Thoracic aorta (tissue), 2 donors: ENCODE results near the gene GTPBP2. TPM values are rescaled to one million over a fixed set of nuclear protein-coding genes. Genes with fewer than 3 reads are reported as not detected.

Experiments
- ATAC-seq: fragments of 150-250 bp; one replicate; pipeline ENCODE4 v1.8.0; 2017; ENCODE audit warnings: low read depth; ENCODE audit not compliant: insufficient number of reproducible peaks, low FRiP score
- DNase-seq: peaks from one replicate; pipeline ENCODE4 v3.0.0-alpha.2; 2020; ENCODE audit warnings: low spot score
- H3K27ac ChIP-seq, 2 donors: fragments of 200-600 bp; sonication (generic); 1 replicate in 1 of 2; 2 replicates in 1 of 2; pipeline ENCODE4 v1.5.1; 2016; ENCODE audit warnings: mild to moderate bottlenecking in 2 of 2, moderate library complexity in 2 of 2
- H3K27me3 ChIP-seq: fragments of 200-600 bp; sonication (generic); replicated peaks from 2 replicates; pipeline ENCODE4 v1.6.0; 2016; ENCODE audit warnings: mild to moderate bottlenecking; ENCODE audit not compliant: insufficient read depth
- H3K36me3 ChIP-seq: fragments of 200-600 bp; sonication (generic); one replicate; pipeline ENCODE4 v1.5.1; 2016
- H3K4me1 ChIP-seq, 2 donors: fragments of 200-600 bp; sonication (generic); 1 replicate in 1 of 2; 2 replicates in 1 of 2; pipeline versions ENCODE4 v1.5.1 to v1.6.0; 2016; ENCODE audit warnings: low read depth in 2 of 2, mild to moderate bottlenecking in 1 of 2; ENCODE audit not compliant: control insufficient read depth in 1 of 2
- H3K4me3 ChIP-seq: fragments of 200-600 bp; sonication (generic); 2 replicates; pipeline ENCODE4 v1.5.1; 2016; ENCODE audit warnings: mild to moderate bottlenecking
- H3K9me3 ChIP-seq: fragments of 200-600 bp; sonication (generic); 2 replicates; pipeline ENCODE4 v1.5.1; 2016
- total RNA-seq, 2 donors: library from RNA; depleted of rRNA; stranded (reverse); fragments of >200 nt; gene quantifications; one replicate each; pipeline versions ENCODE4 v1.1.0 to v1.2.3, GENCODE V29; 2016
- TF ChIP-seq, protein P1 (sequence below): fragments of 200-600 bp; sonication (generic); IDR thresholded peaks from one replicate; pipeline ENCODE4 v1.5.1; 2019; ENCODE audit warnings: antibody characterized with exemption

GTPBP2 gene
- total RNA-seq, 2 donors from 2014 or later = 45.9 to 66.1 TPM

DNA sequence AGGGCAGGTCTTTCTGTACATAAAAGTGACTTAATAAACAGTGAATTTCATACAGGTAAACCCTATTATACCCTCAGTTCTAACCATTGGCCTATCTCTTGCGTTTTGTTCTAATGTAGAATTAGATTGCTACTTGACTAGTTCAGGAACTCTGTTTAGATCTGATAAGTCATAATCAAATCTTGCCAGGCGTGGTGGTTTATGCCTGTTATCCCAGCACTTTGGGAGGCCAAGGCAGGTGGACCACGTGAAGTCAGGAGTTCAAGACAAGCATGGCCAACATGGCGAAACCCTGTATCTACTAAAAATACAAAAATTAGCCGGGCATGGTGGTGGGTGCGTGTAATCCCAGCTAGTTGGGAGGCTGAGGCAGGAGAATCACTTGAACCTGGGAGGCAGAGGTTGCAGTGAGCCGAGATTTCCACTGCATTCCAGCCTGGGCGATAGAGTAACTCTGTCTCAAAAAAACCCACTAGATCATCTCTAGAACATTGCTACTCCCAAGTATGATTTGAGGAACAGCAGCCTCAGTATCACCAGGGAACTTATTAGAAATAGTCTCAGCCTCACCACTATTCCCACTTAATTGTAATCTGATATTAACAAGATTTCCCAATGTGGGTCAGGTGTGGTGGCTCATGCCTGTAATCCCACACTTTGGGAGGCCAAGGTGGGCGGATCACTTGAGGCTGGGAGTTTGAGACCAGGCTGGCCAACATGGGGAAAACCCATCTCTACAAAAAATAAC is 12.2 kb downstream of the GTPBP2 start:
- TF ChIP-seq, protein P1, sequence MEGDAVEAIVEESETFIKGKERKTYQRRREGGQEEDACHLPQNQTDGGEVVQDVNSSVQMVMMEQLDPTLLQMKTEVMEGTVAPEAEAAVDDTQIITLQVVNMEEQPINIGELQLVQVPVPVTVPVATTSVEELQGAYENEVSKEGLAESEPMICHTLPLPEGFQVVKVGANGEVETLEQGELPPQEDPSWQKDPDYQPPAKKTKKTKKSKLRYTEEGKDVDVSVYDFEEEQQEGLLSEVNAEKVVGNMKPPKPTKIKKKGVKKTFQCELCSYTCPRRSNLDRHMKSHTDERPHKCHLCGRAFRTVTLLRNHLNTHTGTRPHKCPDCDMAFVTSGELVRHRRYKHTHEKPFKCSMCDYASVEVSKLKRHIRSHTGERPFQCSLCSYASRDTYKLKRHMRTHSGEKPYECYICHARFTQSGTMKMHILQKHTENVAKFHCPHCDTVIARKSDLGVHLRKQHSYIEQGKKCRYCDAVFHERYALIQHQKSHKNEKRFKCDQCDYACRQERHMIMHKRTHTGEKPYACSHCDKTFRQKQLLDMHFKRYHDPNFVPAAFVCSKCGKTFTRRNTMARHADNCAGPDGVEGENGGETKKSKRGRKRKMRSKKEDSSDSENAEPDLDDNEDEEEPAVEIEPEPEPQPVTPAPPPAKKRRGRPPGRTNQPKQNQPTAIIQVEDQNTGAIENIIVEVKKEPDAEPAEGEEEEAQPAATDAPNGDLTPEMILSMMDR = no peak
- Histone ChIP-seq H3K9me3 (no peaks in the 10 kb centered on the region), H3K27ac (no peak overlapping the region), H3K27me3 (no peaks in the 10 kb centered on the region), H3K4me3 (no peak overlapping the region), H3K36me3 (peaks cover 21% of the 10 kb centered on the region), H3K4me1 (no peaks in the 10 kb centered on the region)
- ATAC-seq (no peak), DNase-seq (no peak)

DNA sequence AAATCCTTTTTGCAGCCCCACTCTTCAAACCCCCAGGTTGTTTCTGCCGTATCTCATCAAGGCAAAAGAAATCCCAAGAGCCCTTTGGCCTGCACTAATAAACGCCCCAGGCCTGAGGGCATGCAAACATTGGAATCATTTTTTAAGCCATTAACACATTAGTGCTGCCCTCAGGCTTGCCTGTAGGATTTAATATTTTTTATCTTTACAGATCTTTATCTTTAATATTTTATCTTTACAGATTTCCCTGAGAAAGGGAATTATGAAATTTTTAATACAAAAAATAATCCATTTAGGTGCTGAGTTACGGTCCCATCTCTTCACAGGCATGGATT is 14.7 kb downstream of the GTPBP2 start:
- Histone ChIP-seq H3K36me3 (peaks cover 16% of the 10 kb centered on the region), H3K27me3 (no peaks in the 10 kb centered on the region), H3K4me1 (no peaks in the 10 kb centered on the region), H3K27ac (no peak overlapping the region), H3K9me3 (no peaks in the 10 kb centered on the region), H3K4me3 (no peak overlapping the region)
- ATAC-seq = no peak
- TF ChIP-seq, protein P1 = no peak
- no peak for DNase-seq

DNA sequence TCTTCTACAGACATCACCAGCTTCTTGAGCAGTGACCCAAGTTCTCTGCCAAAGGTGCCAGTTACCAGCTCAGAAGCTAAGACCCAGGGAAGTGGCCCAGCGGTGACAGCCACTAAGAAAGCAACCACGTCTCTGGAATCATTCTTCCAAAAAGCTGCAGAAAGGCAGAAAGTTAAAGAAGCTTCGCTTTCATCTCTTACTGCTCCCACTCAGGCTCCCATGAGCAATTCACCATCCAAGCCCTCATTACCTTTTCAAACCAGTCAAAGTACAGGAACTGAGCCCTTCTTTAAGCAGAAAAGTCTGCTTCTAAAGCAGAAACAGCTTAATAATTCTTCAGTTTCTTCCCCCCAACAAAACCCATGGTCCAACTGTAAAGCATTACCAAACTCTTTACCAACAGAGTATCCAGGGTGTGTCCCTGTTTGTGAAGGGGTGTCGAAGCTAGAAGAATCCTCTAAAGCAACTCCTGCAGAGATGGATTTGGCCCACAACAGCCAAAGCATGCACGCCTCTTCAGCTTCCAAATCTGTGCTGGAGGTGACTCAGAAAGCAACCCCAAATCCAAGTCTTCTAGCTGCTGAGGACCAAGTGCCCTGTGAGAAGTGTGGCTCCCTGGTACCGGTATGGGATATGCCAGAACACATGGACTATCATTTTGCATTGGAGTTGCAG is 15.2 kb downstream of the GTPBP2 start:
- DNase-seq (no peak), ATAC-seq (no peak)
- Histone ChIP-seq H3K9me3 (no peaks in the 10 kb centered on the region), H3K36me3 (peaks cover 16% of the 10 kb centered on the region), H3K4me1 (no peaks in the 10 kb centered on the region), H3K4me3 (no peak overlapping the region), H3K27ac (no peak overlapping the region), H3K27me3 (no peaks in the 10 kb centered on the region)
- TF ChIP-seq, protein P1 = no peak

DNA sequence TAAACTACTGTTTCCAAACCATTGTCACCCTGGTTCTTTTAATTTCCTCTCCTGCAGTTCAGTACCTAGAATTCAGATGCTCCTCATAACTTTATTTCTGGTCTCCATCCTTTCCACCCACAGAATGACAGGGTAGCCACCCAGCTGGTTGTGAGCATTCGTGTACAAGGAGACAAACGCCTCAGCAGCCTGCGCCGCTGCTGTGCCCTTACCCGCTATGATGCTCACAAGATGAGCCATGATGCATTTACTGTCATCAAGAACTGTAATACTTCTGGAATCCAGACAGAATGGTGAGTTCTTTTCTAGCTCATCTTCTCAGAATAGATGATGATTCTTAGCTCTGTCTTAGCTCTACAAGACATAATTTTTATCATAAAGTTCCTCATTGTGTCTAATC is 18.6 kb downstream of the GTPBP2 start:
- H3K4me1 ChIP-seq = no peaks in the 10 kb centered on the region
- H3K27me3 ChIP-seq = no peaks in the 10 kb centered on the region
- TF ChIP-seq, protein P1 = no peak
- DNase-seq (no peak), ATAC-seq (no peak)
- H3K27ac ChIP-seq = no peak overlapping the region
- H3K9me3 ChIP-seq = no peaks in the 10 kb centered on the region
- no peak overlapping the region for H3K4me3 ChIP-seq
- peaks cover 16% of the 10 kb centered on the region for H3K36me3 ChIP-seq

DNA sequence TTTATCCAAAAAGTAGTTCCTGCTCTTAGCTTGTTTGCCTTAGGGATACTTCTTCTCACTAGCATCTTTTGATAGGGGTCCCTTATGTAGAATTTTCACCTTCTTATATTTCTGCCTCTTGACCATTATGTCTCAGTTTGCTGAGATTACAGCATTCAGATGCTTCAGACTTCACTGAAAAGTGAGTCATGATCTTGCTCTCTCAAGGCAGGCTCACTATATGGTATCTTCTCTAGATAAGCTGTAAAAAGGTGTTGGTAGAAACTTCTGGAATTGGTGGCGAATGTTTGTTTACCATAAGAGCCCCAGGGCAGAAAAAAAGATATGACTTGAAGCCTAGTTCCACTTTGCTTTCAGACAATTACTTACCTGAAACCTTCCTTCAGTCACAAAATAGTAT is 19.7 kb downstream of the GTPBP2 start:
- Histone ChIP-seq H3K9me3 (no peaks in the 10 kb centered on the region), H3K27me3 (no peaks in the 10 kb centered on the region), H3K27ac (no peak overlapping the region), H3K4me3 (no peak overlapping the region), H3K36me3 (peaks cover 20% of the 10 kb centered on the region), H3K4me1 (no peaks in the 10 kb centered on the region)
- TF ChIP-seq, protein P1 = no peak
- no peak for ATAC-seq
- DNase-seq = no peak
